GM12865 (cell line): ENCODE measurements around the gene LIPT2.

Source experiments
- DNase-seq: peaks from one replicate; pipeline ENCODE4 v3.0.0; 2010; ENCODE audit warnings: low read depth
- H3K4me3 ChIP-seq: 2 replicates; pipeline ENCODE4 v1.5.1; 2011; ENCODE audit warnings: mild to moderate bottlenecking, low read depth, low read length, control low read depth
- CTCF ChIP-seq: IDR thresholded peaks from 2 replicates; pipeline ENCODE4 v1.5.1; 2011; ENCODE audit warnings: low read length, control low read depth, low read depth, inconsistent platforms; ENCODE audit not compliant: insufficient read depth; ENCODE audit errors: missing control alignments

The LIPT2 gene

DNA sequence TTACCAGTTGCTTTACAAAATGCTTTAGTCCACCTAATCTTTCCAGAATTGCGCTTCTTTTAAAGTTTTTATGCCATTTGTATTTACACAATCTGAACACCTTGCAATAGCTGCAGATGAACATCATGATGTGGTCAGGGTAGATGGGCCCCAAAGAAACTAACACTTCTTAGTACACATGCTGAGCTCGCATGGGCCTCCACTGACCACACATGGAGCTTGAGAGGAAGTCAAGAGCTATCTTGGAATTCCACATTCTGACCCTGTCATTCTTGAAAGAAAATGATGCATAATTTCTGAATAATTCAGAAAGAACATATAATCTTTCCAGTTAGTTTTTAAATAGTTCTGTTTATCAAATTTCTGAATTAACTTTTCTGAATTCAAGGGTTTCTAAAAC lies 7.7 kb downstream of the LIPT2 start:
- no peak for DNase-seq
- H3K4me3 ChIP-seq = no peak overlapping the region
- no peak for TF ChIP-seq CTCF

GRCh38 chr11:74480688-74481417 lies 12.7 kb downstream of the LIPT2 start:
- no peak for TF ChIP-seq CTCF
- DNase-seq = no peak
- no peak overlapping the region for H3K4me3 ChIP-seq

GRCh38 chr11:74479732-74480123 lies 13.8 kb downstream of the LIPT2 start:
- TF ChIP-seq CTCF = no peak
- no peak overlapping the region for H3K4me3 ChIP-seq
- DNase-seq = no peak

DNA sequence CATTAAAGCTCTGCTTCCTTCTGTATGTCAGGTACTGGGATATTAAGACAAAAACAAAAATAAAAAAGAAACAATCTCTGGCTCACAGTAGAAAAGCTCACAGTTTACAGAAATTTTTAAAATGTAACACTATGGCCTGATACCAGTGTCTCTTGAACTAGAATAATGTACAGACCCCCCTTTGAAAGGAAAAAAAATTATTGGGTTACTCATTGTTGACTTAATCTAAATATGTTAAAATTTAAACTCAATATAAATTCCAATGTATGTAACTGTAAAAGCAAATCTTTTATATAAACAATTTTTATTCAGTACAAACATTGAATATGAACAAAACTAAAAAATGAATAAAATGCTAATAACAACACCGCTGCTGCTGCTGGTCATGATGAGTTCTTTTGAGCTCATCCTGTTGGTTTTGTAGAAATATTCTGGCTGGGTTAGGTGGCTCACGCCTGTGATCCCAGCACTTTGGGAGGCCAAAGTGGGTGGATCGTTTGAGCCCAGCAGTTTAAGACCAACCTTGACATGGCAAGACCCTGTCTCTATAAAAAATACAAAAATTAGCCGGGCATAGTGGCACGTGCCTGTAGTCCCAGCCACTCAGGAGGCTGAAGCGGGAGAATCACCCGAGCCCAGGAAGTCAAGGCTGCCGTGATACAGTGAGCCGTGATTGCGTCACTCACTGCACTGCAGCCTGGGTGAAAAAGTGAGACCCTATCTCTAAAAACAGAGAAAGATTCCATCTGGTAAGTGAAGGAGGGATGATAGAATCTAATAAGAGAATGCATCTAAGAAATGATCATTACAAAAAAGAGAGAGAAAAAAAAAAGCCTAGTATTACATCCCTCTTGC lies 14.4 kb downstream of the LIPT2 start:
- no peak for TF ChIP-seq CTCF
- no peak for DNase-seq
- no peak overlapping the region for H3K4me3 ChIP-seq

DNA sequence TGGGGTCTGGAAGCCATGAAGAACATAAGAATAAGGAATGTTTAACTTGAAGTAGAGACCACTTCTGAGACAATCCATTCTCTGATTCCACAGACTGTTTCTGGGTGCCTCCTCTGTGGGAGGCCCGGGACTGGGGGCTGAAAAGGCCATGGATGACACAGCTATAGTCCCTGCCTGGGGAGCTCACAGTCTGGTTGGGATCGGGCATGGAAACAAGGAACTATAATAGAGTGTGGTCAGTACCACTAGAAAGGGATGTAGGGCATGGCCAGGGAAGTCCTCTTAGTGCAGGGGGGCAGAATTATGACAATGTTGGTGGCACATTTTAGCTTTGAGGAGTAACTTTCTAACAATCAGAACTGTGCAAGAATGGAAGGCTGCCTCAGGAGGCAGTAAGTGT lies 17.0 kb downstream of the LIPT2 start:
- TF ChIP-seq CTCF = no peak
- no peak overlapping the region for H3K4me3 ChIP-seq
- DNase-seq = no peak

- no peak for TF ChIP-seq CTCF
- no peak for DNase-seq
- H3K4me3 ChIP-seq = no peak overlapping the region
Measured at GRCh38 chr11:74474316-74474715, 19.2 kb downstream of the LIPT2 start.
